DOHH2 (cell line): ENCODE data around the gene CAMTA1.

Experiments
- CTCF ChIP-seq: fragments of 200-600 bp; sonication (generic); IDR thresholded peaks from one replicate; pipeline ENCODE4 v1.5.1; 2014; ENCODE audit warnings: antibody characterized with exemption, mild to moderate bottlenecking, low read depth, low read length; ENCODE audit not compliant: poor library complexity, severe bottlenecking
- EZH2phosphoT487 ChIP-seq: fragments of 200-600 bp; sonication (generic); IDR thresholded peaks from 2 replicates; pipeline ENCODE4 v1.6.1; 2017; ENCODE audit warnings: borderline replicate concordance, mild to moderate bottlenecking, antibody characterized with exemption, low read length, moderate library complexity, mixed read lengths

DNA sequence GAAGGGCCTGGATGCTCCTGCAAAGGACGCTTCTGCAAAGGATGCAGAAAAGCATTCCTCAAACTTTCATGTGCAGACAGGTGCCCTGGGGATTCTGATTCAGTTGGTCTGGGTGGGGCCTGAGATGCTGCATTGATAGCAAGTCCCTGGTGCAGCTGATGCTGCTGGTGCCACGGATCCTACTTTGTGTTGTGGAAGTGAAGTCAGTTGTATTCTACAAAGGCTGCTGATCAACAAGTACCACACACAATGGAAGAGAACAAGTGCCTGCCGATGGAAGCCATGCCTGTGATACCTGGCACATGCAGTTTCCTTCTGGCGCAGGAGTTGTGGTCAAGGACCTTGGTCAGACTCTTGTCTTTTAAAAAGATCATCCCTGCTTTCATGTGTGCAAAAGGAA lies 478.8 kb downstream of the CAMTA1 start:
- TF ChIP-seq CTCF (no peak), EZH2phosphoT487 (no peak)
